22Rv1 (cell line): Measurements from ENCODE around the gene RNU6-1.

Experiments
- ZFX ChIP-seq: fragments of 450-650 bp; IDR thresholded peaks from 2 replicates; pipeline ENCODE4 v1.6.1; 2017; ENCODE audit warnings: antibody characterized with exemption, borderline replicate concordance
- TF ChIP-seq, protein P1 (sequence below): fragments of 450-650 bp; IDR thresholded peaks from 2 replicates; pipeline ENCODE4 v1.5.1; 2017; ENCODE audit warnings: mild to moderate bottlenecking

DNA sequence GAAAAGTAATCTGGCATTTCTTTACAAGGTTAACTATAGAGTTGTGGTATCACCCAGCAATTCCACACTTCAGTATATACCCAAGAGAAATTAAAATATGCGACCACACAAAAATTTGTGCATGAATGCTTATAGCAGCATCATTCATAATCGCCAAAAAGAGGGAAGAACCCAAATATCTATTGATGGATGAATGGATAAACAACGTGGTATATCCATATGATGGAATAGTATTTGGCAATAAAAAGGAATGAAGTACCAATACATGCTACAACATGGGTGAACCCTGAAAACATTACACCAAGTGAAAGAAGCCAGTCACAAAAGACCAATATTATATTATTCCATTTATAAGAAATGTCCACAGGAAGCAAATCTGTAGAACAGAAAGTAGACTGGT, 23.2 kb downstream of the RNU6-1 start:
- TF ChIP-seq, protein P1, sequence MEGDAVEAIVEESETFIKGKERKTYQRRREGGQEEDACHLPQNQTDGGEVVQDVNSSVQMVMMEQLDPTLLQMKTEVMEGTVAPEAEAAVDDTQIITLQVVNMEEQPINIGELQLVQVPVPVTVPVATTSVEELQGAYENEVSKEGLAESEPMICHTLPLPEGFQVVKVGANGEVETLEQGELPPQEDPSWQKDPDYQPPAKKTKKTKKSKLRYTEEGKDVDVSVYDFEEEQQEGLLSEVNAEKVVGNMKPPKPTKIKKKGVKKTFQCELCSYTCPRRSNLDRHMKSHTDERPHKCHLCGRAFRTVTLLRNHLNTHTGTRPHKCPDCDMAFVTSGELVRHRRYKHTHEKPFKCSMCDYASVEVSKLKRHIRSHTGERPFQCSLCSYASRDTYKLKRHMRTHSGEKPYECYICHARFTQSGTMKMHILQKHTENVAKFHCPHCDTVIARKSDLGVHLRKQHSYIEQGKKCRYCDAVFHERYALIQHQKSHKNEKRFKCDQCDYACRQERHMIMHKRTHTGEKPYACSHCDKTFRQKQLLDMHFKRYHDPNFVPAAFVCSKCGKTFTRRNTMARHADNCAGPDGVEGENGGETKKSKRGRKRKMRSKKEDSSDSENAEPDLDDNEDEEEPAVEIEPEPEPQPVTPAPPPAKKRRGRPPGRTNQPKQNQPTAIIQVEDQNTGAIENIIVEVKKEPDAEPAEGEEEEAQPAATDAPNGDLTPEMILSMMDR = no peak
- no peak for TF ChIP-seq ZFX
